Measurements from ENCODE around the gene RTN4RL1.
"Not testable (repeated sequence)": the region's sequence is repeated elsewhere in the genome, so short reads cannot be mapped to it uniquely, and the experiment has no call there.

The RTN4RL1 gene

DNA sequence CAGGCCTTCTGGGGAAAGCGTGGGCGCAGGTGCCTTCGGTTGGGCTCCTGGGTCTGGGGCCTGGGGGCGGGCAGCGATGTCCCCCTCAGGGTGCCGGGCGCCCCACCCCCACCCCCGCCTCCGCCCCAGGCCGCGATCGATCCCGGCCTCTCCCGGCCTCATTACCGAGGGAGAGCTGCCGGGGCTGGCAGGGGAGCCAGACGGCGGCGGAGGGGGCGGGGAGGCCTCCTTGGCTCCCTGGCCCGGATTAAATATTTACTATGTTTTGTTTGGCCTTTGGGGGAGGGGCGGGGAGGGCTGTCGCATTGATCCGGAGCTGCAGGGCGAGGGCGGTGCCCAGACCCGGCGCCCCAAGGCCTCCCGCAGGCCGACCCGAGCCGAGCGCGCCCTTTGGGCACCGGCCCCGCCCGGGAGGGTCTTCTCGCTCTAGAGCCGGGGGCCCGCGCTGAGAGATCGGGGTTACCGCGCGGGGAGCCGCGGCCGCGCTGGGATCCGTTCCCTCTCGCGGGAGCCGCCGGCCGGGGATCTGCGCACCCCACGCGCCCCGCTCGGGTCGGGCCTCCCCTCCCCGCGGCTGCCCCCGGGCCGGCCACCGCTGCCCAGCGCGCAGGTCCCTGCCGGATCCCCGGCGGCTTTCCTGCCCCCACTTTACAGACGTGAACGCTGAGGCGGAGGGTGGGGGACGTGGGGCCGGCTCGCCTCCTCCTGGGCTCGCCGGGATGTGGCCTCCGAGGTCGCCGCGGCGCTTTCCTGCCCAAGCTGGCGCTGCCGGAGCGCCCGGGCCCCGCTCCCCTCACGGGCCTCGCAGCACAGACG is 27.0 kb downstream of the RTN4RL1 start:
- no peak for DNase-seq

GRCh38 chr17:1997289-1997926 is 27.7 kb downstream of the RTN4RL1 start:
- no peak for DNase-seq

DNA sequence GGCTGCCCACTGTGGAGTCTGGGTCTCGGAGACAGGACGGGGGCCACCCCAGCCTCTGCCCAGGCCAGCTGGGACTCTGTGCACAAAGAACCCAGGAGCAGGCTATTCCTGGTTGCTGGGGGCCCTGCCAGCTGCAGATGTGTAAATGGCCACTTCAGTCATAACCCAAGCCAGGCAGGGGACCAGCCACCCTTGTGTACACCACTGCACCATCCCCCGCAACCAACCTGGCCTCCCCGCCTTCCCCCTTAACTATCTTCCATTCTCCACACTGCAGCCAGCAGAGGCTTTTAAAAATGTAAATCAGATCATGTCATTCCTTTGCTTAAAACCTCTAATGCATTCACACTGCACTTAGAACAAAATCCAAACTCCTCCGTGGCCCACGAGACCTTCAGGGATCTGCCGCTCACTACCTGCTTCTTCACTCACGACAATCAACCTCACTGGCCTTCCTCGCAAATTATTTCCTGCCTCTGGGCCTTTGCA is 28.3 kb downstream of the RTN4RL1 start:
- no peak for DNase-seq

GRCh38 chr17:1995907-1996799 is 29.0 kb downstream of the RTN4RL1 start:
- DNase-seq, result no peak

DNA sequence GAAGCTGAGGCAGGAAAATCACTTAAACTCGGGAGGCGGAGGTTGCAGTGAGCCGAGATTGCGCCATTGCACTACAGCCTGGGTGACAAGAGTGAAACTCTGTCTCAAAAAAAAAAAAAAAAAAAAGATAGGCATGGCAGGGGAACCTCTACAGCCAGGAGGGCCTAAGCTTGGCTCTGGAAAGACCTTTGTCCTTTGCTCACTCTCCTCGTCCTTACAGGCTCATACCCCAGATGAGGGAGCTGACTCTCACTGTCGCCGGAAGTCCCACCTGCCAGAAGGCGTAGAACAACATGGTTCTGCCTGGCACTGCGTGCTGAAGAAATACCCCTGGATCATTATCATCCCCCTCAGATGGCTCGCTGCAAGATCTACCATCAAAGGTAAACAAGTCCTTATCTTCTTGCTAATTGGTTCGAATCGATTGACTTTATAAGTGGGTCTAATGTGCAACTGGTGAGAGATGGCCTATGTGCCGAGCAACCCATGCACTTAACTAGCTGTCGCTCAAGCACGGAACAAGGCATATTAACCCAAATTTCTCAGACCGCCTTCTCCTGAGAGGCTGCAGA is 29.7 kb downstream of the RTN4RL1 start:
- DNase-seq, result no peak

DNA sequence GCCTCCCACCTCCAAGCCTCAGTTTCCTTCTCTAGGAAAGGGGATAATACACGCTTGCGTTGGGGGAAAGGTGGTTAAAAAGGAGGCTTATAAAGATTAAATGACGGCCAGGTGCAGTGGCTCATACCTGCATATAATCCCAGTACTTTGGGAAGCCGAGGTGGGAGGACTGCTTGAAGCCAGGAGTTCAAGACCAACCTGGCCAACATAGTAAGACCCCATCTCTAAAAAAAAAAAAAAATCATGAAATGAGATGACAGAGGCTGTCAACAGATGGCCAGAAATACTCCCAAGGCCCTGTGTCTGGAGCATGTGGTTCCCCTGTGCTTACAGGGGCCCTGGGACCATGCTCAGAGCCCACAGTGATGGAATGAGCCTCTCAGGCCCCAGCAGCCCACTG is 30.4 kb downstream of the RTN4RL1 start:
- no peak for DNase-seq

DNA sequence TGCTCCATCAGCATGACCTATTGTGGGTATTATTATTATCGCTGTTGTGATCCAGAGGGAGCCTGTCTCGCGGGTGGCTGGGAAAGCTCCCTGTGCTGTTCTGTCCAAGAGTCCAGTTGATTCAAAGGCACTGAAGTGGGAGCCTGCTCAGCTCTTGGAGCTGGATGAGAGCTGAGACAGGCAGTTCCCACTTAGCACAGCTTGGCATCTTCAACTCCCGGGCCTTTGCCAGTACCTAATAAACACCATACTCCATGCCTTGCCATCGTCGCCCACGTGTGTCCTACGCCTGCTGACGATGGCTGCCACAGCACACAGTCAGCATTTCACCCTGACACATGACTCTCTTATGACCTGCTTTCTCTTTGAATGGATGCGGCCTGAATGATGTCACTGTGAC is 32.6 kb downstream of the RTN4RL1 start:
- no peak for DNase-seq

GRCh38 chr17:1989135-1989534 is 36.0 kb downstream of the RTN4RL1 start:
- DNase-seq, result no peak

GRCh38 chr17:1986783-1987451 is 38.2 kb downstream of the RTN4RL1 start:
- no peak for DNase-seq

GRCh38 chr17:1985686-1986085 is 39.4 kb downstream of the RTN4RL1 start:
- no peak for DNase-seq

GRCh38 chr17:1985093-1985492 is 40.0 kb downstream of the RTN4RL1 start:
- no peak for DNase-seq

GRCh38 chr17:1982793-1983366 is 42.3 kb downstream of the RTN4RL1 start:
- not testable (repeated sequence) for DNase-seq

DNA sequence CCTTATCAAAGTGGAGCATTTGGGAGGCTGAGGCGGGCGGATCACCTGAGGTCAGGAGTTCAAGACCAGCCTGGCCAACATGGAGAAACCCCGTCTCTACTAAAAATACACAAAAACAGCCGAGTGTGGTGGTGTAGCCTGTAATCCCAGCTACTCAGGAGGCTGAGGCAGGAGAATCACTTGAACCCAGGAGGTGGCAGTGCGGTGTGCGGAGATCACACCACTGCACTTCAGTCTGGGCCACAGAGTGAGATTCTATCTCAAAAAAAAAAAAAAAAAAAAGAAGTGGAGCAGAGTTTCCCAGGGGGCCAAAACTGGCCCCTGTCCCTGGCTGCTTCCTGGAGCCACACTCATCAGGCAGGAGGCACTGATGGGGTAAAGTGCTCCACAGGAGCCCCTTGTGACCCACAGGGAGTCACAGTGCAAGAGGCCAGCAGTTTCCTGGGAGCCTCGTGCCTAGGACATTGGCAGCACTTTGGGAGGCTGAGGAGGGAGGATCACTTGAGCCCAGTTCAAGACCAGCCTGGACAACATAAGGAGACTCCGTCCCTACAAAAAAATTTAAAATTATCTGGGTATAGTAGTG is 44.4 kb downstream of the RTN4RL1 start:
- DNase-seq, result no peak

DNA sequence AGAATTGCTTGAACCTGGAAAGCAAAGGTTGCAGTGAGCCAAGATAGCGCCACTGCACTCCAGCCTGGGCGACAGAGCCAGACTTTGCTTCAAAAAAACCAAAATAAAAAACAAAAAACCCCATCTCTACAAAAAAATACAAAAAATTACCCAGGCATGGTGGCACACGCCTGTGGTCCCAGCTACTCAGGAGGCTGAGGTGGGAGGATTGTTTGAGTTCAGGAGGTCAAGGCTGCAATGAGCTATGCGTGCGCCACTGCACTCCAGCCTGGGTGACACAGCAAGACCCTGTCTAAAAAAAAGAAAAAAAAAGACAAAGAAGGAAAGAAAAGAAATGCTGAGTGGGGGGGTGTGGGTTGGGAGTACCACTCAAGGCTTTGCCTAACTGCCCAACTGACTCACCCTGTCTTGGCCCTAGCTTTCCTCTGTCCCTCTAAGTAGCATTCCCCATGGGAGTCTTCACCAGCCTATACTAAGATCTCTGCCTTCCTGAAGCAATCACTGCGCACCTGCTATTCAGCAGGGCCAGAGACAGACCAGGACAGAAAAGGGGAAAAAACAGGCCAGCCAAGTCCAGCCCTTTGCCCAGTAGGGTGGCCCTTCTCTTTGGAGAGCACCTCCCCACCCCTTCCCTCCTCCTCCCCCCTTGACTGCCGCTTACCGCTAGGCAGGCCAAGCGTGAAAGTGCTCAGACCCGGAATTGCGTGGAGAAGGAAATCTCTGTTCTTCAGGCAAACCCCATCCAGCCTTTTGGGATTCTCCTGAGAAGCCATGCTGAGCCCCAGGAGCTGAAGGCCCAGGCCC is 45.8 kb downstream of the RTN4RL1 start:
- DNase-seq, result no peak

DNA sequence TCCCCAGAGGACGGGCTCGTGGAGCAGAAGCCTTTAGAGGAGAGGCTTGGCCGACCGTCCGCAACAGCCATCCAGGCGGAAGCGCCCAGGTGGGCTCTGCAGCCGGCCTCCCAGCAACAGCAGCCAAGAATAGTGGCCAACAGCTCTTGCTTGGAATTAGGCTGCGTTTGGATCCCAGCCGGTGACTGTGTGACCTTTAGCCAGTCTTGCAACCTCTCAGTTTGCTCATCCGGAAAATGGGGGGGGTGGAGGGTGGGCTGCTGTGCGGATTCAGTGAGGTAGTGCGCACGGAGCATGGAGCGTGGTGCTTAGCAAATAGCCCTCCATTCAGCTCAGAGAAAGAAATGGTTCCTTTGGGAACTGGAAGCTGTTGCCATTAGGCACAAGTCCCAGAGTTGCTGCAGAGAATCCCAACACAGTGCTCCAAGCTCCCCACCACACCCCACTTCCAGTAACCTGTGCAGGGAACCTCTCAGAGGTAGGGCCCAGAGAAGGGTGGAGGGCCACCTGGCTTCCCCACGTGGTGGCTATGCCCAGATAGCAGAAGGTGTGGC is 46.7 kb downstream of the RTN4RL1 start:
- no peak for DNase-seq

GRCh38 chr17:1977583-1978395 is 47.3 kb downstream of the RTN4RL1 start:
- DNase-seq, result no peak

- no peak for DNase-seq
These were observed 48.5 kb downstream of the RTN4RL1 start for GRCh38 chr17:1976683-1977064.

- peak in 1 of 2 experiments; percentile 10 for DNase-seq
These were observed 49.0 kb downstream of the RTN4RL1 start for GRCh38 chr17:1976000-1976682.

DNA sequence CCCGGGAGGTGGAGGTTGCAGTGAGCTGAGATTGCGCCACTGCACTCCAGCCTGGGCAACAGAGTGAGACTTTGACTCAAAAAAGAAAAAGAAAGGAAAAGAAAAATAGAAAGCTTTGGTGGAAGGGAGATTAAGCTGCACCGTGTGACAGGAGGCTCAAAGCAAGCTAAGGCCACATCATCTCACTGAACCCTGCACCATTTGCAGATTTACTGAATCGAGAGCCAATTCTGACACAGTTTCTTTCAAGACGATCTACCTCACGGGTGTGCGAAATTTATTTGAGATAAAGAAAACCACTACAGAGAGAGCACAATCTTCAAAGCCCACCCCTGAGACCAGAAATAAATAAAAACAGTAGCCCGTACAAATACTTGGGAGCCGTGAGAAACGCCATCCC is 49.6 kb downstream of the RTN4RL1 start:
- DNase-seq, result no peak
